ENCODE data around the gene RTL10. TPM values are rescaled to one million over a fixed set of nuclear protein-coding genes. Genes with fewer than 3 reads are reported as not detected.

The RTL10 gene
- total RNA-seq, 1 donor from 2014 or later: 16.7 TPM

- intact Hi-C loops (cut with micrococcal nuclease): no loop called here
Observed at GRCh38 chr22:19863571-19863970, 8.9 kb upstream of the RTL10 start.

GRCh38 chr22:19862619-19863246 is 8.1 kb upstream of the RTL10 start:
- intact Hi-C loops (cut with micrococcal nuclease): no loop called here

- intact Hi-C loops (cut with micrococcal nuclease): loop anchor here (5.0 to 10.0 kb wide), 2 partner anchors 428 to 715 kb away; partner anchors contain the start of genes ESS2, HIRA and MRPL40
Observed at GRCh38 chr22:19859861-19860510, 5.3 kb upstream of the RTL10 start.

GRCh38 chr22:19857382-19857781 is 2.7 kb upstream of the RTL10 start:
- intact Hi-C loops (cut with micrococcal nuclease): loop anchor here (5.0 to 10.0 kb wide), 2 partner anchors 425 to 713 kb away; partner anchors contain the start of genes ESS2, HIRA and MRPL40

GRCh38 chr22:19855504-19856409 is 1.1 kb upstream of the RTL10 start:
- intact Hi-C loops (cut with micrococcal nuclease): loop anchor here (2.0 to 10.0 kb wide), 5 partner anchors 125 to 711 kb away; partner anchors contain the start of genes CDC45, ESS2, HIRA and MRPL40

- intact Hi-C loops (cut with micrococcal nuclease): loop anchor here (1.0 to 10.0 kb wide), 7 partner anchors 37 to 709 kb away; partner anchors contain the start of genes CDC45, COMT, ESS2 and RANBP1
Observed at GRCh38 chr22:19853879-19854777, 546 bp downstream of the RTL10 start.

- intact Hi-C loops (cut with micrococcal nuclease): loop anchor here (10.0 kb wide), 1 partner anchor 708 kb away; the partner anchor contains the start of gene ESS2
Observed at GRCh38 chr22:19853058-19853878, 1.4 kb downstream of the RTL10 start.

- intact Hi-C loops (cut with micrococcal nuclease): loop anchor here (10.0 kb wide), 1 partner anchor 707 kb away; the partner anchor contains the start of gene ESS2
Observed at GRCh38 chr22:19852177-19852781, 2.4 kb downstream of the RTL10 start.

GRCh38 chr22:19851291-19852176 is 3.1 kb downstream of the RTL10 start:
- intact Hi-C loops (cut with micrococcal nuclease): loop anchor here (10.0 kb wide), 1 partner anchor 707 kb away; the partner anchor contains the start of gene ESS2

GRCh38 chr22:19850763-19851109 is 3.9 kb downstream of the RTL10 start:
- intact Hi-C loops (cut with micrococcal nuclease): loop anchor here (10.0 kb wide), 1 partner anchor 706 kb away; the partner anchor contains the start of gene ESS2

- intact Hi-C loops (cut with micrococcal nuclease): loop anchor here (10.0 kb wide), 1 partner anchor 705 kb away; the partner anchor contains the start of gene ESS2
Observed at GRCh38 chr22:19849835-19850762, 4.6 kb downstream of the RTL10 start.

- intact Hi-C loops (cut with micrococcal nuclease): no loop called here
Observed at GRCh38 chr22:19848298-19849224, 6.1 kb downstream of the RTL10 start.

GRCh38 chr22:19847345-19847632 is 7.4 kb downstream of the RTL10 start:
- intact Hi-C loops (cut with micrococcal nuclease): no loop called here

- intact Hi-C loops (cut with micrococcal nuclease): no loop called here
Observed at GRCh38 chr22:19846620-19847344, 7.9 kb downstream of the RTL10 start.

- intact Hi-C loops (cut with micrococcal nuclease): no loop called here
Observed at GRCh38 chr22:19845054-19845722, 9.5 kb downstream of the RTL10 start.
